ENCODE results near the gene SYT13.

Gene SYT13

GRCh38 chr11:45314900-45315299, 28.8 kb upstream of the SYT13 start:
- DNase-seq (ENCODE audit: low read depth), result no peak
- no peak for TF ChIP-seq CTCF (IDR thresholded peaks at IDR 0.05; ENCODE audit: low read depth, low read length, missing control alignments)
- in situ Hi-C loops (cut with HindIII; ENCODE audit: low sequenced_read_pairs), result no loop called here
- H3K4me3 ChIP-seq (ENCODE audit: low read depth, low read length), result no peak overlapping the region

- in situ Hi-C loops (cut with HindIII; ENCODE audit: low sequenced_read_pairs), result no loop called here
- TF ChIP-seq CTCF (IDR thresholded peaks at IDR 0.05; ENCODE audit: low read depth, low read length, missing control alignments), result no peak
- DNase-seq (ENCODE audit: low read depth), result no peak
- no peak overlapping the region for H3K4me3 ChIP-seq (ENCODE audit: low read depth, low read length)
Measured at GRCh38 chr11:45313171-45313865, 27.2 kb upstream of the SYT13 start.

GRCh38 chr11:45305874-45306623, 19.9 kb upstream of the SYT13 start:
- no peak for DNase-seq (ENCODE audit: low read depth)
- no peak overlapping the region for H3K4me3 ChIP-seq (ENCODE audit: low read depth, low read length)
- no peak for TF ChIP-seq CTCF (IDR thresholded peaks at IDR 0.05; ENCODE audit: low read depth, low read length, missing control alignments)
- in situ Hi-C loops (cut with HindIII; ENCODE audit: low sequenced_read_pairs), result no loop called here

- no peak for DNase-seq (ENCODE audit: low read depth)
- no peak for TF ChIP-seq CTCF (IDR thresholded peaks at IDR 0.05; ENCODE audit: low read depth, low read length, missing control alignments)
- in situ Hi-C loops (cut with HindIII; ENCODE audit: low sequenced_read_pairs), result no loop called here
- no peak overlapping the region for H3K4me3 ChIP-seq (ENCODE audit: low read depth, low read length)
Measured at GRCh38 chr11:45304992-45305335, 18.8 kb upstream of the SYT13 start.

GRCh38 chr11:45304111-45304991, 18.2 kb upstream of the SYT13 start:
- in situ Hi-C loops (cut with HindIII; ENCODE audit: low sequenced_read_pairs), result no loop called here
- no peak overlapping the region for H3K4me3 ChIP-seq (ENCODE audit: low read depth, low read length)
- no peak for TF ChIP-seq CTCF (IDR thresholded peaks at IDR 0.05; ENCODE audit: low read depth, low read length, missing control alignments)
- DNase-seq (ENCODE audit: low read depth), result no peak

- H3K4me3 ChIP-seq (ENCODE audit: low read depth, low read length), result no peak overlapping the region
- DNase-seq (ENCODE audit: low read depth), result no peak
- in situ Hi-C loops (cut with HindIII; ENCODE audit: low sequenced_read_pairs), result no loop called here
- no peak for TF ChIP-seq CTCF (IDR thresholded peaks at IDR 0.05; ENCODE audit: low read depth, low read length, missing control alignments)
Measured at GRCh38 chr11:45303316-45303715, 17.2 kb upstream of the SYT13 start.
